Umbilical cord (tissue), 2 donors: ENCODE data around the gene SLC25A20. TPM values are rescaled to one million over a fixed set of nuclear protein-coding genes. Genes with fewer than 3 reads are reported as not detected.
"Not testable (repeated sequence)": the region's sequence is repeated elsewhere in the genome, so short reads cannot be mapped to it uniquely, and the experiment has no call there.

Source experiments
- DNase-seq: peaks from one replicate; pipeline ENCODE4 v3.0.0-alpha.2; 2015; ENCODE audit warnings: low spot score
- total RNA-seq: library from RNA; depleted of rRNA; stranded (reverse); fragments of >200 nt; gene quantifications from one replicate; pipeline ENCODE4 v1.2.3, GENCODE V29; 2014; ENCODE audit warnings: low replicate concordance; ENCODE audit not compliant: insufficient read depth

The SLC25A20 gene, protein sequence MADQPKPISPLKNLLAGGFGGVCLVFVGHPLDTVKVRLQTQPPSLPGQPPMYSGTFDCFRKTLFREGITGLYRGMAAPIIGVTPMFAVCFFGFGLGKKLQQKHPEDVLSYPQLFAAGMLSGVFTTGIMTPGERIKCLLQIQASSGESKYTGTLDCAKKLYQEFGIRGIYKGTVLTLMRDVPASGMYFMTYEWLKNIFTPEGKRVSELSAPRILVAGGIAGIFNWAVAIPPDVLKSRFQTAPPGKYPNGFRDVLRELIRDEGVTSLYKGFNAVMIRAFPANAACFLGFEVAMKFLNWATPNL
- total RNA-seq = 7.2 TPM

DNA sequence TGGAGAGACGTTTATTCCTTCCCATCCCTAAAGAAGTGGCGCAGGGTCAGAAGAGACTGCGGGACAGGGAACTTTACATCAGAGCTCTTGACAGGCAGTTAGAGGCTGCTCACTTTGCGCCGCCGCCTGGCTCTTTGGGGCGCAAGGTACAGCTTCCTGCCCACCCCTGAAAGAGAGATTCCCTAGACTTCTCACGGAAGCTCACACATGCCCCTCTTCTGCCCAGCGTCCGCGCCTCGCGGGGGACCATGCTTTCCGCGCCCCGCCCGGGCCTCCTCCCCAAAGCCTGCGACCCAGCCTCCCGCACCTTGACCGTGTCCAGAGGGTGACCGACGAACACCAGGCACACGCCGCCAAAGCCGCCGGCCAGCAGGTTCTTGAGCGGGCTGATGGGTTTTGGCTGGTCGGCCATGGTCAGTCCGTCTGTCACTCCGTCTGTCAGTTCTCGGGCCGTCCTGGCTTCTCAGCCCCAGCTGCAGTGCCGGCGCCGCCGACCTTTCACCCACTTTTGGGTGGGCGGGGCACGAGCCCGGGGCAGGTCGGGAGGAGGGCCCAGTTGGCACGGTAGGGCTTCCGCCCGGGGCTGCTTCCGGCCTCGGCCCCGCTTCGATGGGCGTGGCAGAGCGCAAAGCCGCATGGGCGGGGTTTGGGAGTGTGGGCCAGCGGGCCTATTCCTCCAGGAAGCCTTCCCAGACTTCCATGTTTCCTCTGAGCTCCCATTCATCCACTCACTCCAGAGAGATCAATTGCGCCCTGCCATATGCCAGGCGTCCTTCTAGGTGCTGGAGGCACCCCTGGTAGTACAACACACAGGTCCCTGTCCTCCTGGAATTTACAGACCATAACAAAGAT, at the start of gene SLC25A20:
Gene SLC25A20 (minus strand): TSS at position 500 of the 852 bp plus-strand sequence. CDS start 88 bp downstream, at position 412.
- DNase-seq = peak; percentile 84

DNA sequence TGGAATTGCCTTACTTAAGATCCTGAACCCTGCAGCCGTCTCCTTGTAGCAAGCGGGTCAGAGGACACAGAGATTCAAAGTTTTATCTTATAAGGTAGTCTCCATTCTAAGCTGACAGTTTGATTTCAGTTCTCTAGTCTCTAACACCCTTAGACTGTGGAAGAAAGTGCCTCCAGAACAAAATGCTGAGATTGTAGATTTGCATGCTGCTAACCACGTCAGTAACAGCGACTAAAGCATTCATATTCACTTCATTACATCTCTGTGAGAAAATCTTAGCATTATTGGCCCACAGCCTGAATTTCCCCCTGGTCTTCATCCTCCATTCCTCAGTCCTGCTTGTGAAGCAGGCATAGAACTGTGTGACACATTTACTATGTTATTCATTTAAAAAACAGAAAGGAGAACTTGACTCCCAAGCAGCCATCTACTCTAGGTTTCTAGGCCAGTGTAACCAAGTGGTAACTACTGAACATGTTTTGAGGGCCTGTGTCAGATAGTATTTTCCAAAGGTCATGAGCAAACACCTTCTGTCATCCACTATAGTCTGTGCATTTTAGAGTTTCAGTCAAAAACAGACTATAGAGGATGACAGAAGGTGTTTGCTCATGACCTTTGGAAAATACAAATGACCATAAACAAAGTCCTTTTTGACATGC, 47.3 kb upstream of the SLC25A20 start:
- no peak for DNase-seq

DNA sequence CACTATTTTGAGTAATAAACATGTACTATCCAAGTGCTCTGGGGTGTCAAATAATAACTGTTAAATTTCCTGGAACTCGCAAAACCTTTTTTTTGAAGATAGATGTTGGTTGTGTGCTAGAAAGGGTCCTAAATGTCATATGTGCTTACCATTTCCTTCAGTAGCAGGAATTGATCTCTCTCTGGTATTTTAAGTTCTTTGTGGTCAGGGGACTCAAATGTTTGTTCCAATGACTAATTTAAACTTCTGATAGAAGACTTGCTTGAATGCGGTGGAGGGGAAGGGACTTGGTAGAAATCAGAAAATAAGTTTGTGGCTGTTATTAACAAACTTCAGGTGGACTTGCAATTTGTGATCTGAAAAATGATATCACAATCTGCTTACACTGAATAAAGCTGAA, 46.8 kb upstream of the SLC25A20 start:
- no peak for DNase-seq

DNA sequence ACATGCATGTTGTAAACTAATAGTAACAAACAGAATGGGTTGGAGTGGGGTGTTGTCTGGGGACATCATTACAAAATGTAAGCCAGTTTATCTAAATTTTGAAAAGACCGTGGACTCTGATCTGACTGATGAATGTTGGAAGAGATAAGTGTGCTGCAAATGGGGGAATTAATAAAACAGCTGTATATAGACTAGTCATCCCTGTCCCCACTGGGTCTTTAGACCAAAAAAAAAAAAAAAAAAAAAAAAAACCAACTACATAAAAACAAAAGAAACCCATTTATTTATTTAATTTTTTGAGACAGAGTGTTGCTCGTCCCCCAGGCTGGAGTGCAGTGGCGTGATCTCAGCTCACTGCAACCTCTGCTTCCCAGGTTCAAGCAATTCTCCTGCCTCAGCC, 40.0 kb upstream of the SLC25A20 start:
- DNase-seq = no peak

DNA sequence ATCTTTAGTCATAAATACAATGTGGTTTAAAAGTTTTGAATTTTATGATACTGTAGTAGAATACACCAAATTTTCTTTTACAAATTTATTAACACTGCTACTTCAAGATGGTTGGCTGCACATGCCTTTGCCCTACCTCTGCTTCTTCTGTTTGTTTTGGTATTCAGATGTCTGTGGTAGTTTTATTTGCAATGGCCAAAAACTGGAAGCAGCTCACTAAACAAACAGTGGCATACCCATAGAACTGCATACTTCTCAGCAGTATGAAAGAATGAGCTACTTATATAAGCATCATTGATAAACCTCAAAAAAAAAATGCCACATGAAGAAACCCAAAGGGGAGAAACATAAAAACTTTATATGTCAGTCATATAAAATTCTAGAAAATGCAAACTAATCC, 39.5 kb upstream of the SLC25A20 start:
- DNase-seq = no peak

DNA sequence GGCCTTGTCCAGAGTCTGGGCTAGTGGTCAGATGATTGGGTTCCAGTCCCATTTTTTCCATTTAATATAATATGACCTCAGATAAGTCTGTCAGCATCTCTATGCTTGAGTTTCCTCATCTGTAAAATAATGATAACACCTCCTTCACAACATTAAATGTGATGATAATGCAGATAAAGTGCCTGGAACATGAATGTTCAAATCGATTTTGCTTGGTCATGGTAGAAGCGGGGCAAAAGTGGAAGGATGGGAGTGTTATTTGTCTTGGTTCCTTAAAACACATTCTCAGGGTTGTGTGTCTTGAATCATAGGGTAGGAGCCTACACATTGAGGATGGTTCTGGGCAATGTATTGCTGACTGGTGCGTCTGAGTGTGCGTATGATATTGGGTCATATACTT, 36.8 kb upstream of the SLC25A20 start:
- DNase-seq = no peak

DNA sequence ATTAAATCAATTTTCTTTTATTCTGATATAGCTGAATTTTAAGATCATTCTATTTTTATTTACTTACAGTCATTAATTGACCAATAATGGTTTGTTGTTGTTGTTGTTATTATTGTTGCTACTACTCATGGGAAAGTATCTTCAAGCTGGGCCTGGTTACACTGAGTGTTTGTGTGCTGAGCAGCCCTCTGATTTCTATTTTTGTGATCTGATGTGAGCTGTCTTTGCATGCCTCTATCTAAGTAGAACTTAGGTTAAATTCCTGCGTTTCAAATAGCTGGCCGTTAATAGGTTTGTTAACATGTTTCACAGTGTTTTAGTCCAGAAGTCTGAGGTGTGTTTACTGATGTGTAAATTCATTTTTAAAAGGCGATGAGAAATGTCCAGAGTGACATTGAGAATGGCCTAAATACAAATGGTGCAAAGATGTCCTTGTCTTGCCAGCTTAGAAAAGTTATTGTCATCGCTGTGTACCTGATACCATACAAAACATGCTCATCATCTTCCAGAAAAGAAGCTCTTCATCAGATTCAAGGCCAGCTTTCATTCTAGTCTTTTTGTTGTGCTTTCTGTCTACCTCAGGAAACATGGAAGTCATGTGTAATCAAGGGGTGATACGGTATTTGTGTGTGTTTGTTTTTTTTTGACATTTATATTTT, 35.8 kb upstream of the SLC25A20 start:
- DNase-seq = no peak

DNA sequence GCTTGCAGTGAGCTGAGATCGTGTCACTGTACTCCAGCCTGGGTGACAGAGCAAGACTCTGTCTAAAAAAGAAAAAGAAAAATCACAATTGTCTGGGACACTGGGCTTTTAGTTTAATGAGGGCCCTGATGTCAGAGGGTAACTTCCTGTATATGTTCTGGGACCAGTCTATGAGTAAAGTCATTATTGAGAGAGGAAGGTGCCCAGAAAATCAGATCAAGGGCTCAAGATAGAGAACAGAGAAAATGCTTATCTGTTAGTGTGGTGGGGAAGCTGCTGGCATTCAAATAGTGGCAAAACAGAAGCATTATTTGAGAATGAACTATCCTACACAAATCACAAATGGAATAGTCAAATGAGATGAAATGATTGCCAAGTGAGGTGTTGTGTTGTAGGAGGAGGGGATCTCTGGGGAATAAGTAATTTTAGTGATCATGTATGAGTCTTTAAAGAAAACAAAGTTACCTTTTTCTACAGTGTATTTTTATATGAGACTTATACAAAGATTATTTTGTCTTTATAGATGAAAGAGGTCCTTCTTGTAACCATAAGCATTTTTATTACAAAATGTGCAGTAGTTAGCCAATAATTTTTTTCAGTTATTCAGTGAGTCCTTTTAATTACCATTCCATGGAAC, 33.4 kb upstream of the SLC25A20 start:
- DNase-seq = no peak

DNA sequence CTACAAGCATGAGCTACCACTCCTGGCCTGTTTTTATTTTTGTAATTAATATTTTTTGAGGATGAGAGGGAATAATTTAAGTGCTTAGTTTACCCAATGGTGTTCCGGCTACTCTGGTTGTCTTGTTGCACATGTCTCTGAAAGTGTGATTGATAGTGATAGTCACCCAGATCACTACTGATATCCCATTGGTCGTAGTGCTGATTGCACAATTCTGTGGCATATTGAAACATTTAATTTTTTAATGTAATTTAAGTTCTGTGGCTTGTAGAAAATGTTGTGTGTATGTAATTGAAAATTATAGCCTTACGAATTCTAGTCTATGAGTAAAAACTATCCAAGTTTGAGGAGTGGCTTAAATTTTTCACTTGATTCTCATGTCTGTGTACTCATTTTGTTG, 31.9 kb upstream of the SLC25A20 start:
- DNase-seq = no peak

DNA sequence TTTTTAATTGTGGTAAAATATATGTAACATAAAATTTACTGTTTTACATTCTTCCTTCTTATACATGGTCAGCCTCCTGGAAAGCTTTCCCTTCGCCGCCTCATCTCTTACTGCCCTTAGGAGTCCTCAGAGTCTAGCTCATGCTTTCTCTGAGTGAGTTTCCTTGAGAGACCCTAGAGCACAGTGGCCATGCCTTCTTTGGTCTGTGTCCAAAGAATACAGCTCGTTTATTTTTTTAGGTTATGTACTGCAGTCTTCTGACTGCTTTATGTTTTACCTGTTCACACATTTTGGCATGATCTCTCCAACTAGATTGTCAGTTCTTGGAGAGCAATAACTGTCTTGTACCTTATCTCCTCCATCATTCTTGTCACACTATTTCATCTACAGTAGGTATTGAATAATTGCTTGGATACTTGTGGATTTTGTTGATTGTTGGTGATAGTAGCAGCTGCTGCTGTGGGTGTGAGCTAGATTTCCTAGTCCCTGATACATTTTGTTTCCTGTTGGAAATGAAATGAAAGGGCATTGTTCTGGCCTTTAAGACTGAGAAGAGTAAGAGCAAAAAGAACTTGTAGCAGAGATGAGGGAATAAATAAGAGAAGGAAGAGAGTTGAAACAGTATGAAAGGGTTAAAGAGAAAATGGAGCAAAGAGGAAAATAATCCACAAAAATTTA, 30.8 kb upstream of the SLC25A20 start:
- DNase-seq = no peak

DNA sequence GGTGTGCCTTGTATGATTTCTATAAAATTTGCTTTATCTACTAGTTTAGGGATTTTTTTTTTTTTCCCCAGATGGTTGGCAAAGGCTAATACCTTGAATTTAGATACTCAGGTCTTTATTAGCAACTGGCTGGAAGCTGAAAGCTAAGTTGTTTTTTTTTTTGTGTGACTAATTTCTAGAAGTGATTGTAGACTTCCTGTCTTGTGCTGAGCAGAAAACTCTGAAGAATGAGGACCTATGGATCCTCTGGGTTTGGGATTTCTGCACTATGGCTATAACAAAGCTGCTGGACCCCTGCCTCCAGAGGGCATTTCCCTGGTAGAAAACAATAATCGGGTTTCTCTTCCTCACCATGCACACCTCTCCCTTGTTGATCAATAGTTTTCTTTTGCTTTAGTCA, 30.0 kb upstream of the SLC25A20 start:
- no peak for DNase-seq

DNA sequence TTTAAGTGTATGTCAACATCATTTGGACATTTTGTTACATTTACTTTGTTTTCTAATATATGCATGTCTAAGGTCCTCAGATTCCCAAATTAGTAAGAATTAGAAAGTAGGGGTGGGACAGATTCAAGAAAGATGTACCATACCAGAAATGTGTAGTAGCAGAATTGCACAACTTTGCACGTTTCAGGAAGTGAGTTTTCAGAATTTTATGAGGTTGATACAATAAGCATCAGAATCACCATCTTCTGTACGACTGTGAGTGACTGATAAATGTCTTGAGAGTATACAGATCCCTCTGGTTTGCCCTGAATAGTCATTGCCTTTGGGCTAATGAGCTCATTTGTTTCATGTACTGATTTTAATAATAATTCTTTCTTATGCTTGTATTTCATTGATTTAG, 29.2 kb upstream of the SLC25A20 start:
- DNase-seq = no peak

DNA sequence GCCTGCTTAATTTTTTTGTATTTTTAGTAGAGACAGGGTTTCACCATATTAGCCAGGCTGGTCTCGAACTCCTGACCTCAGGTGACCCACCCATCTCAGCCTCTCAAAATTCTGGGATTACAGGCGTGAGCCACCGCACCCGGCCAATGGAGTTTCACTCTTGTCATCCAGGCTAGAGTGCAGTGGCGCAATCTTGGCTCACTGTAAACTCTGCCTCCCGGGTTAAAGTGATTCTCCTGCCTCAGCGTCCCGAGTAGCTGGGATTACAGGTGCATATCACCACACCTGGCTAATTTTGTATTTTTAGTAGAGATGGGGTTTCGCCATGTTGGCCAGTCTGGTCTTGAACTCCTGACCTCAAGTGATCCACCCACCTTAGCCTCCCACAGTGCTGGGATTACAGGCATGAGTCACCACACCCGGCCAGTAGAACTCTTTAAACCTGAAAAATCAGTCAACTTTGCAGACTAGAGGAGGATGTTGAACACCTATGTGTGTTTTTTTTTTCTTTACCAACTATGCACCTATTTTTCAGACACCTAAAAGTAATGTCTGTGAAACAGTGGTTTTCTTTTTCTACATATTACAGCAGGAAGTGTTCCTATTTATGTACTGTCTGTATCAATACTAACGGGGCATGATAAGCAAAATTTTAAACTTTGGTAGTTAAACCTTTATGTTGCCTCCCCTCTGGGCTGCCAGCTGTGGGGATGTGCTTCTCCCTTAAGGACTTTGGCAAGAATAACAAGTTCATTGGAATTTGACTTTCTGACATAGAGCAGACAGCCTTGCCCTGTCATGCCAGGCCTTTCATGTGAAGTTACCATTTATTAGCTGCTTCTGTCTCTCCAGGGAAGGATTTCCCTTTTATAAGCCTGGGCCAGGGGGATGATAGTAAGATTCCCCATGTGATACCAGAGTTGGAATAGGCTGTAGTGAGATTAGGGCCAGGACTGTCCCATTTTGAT, 28.0 kb upstream of the SLC25A20 start:
- DNase-seq = peak; percentile 91

DNA sequence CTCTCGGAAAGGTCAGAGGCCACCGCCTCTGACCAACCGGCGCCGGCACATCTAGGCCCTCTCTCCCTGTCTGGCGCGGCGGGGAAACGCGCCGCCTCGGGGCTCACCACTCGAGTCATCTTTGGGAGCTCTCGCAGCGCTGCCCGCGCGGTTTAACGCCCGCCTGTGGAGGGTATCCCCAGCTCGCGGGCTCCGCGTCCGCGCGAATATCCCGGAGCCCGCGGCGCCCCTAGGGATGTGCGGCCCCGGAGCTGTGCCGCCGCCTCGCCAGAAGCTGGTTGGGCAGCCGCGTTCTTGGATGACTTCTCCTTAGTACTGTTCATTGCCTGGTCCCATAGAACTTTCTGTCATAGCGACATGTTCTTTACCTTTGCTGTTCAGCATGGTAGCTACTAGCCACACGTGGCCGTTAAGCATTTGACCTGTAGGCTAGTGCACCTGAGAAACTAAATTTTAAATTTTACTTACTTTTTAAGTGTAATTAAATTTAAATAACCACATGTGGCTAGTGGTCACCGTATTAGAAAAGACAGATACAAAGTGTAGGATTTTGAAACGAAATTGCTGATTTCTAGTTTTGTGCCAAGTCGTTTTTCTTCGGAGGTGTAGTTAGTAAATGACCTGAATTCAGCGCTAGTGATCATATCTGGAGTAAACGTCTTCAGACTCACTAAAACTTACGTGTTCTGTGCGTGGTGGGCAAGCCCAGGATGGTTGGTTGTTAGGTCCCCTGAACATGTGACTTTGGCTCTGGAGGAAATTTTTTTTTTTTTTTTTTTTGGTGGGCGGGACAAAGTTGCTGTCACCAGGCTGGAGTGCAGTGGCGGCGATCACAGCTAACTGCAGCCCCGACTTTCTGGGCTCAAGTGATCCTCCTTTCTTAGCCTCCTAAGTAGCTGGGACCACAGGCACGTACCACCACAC, 20.8 kb upstream of the SLC25A20 start:
- peak; percentile 57 for DNase-seq

DNA sequence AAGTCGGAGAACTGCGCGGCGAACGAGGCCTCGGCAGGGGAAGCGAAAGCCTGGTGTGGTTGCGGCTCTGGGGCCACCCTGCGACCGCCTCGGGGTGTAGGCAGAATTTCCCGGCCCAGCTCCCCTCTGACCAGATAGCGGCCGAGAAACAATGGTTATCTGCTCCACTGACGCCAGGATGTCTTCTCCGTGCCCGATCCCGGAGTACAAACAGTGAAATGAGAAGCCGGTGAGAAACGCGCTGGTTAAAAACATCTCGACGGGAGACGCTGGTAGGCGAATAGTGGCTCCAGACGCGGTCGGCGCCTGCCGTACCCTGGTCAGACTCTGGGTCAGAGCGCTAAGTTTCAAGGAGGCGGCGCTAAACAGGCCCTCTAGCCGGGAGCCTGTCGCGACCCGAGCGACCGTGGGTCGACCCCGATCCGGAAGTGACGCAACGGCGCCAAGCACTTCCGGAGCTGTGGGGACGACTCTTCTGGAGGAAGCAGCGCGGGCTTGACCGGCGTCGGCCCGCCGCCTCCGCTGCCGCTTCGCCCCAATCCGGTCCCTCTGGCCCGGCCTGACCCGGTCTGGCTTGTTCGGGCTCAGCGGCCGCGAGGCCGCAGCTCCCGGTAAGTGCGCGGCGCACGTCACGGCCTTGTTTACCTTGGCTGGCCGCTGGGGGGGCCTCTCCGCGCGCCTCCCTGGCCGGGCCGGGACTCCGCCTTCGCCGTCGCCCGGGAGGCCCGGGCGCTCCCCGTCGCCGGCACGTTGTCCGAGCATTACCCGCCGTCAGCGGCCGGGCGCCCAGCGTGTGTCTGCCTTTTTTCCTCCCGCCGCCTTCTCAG, 19.9 kb upstream of the SLC25A20 start, which contains the start of gene ARIH2:
Gene ARIH2 (plus strand): TSS at position 455 of the 827 bp plus-strand sequence. CDS start 8,717 bp downstream, outside the sequence.
- DNase-seq = peak; percentile 97

DNA sequence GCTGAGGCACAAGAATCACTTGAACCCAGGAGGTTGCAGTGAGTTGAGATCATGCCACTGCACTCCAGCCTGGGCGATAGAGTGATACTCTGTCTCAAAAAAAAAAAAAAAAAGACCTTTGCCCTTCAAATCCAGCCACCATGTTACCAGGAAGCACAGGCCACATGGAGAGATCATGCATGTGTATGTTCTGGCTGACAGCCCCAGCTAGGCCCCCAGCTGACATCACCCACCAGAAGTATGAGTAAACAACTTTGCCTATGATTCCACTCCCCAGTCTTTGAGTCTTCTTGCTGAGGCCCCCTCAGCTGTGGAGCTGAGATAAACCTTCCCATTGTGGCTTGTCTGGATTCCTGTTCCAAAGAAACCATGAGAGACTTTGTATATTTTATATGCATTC, 16.6 kb upstream of the SLC25A20 start:
- DNase-seq = no peak

DNA sequence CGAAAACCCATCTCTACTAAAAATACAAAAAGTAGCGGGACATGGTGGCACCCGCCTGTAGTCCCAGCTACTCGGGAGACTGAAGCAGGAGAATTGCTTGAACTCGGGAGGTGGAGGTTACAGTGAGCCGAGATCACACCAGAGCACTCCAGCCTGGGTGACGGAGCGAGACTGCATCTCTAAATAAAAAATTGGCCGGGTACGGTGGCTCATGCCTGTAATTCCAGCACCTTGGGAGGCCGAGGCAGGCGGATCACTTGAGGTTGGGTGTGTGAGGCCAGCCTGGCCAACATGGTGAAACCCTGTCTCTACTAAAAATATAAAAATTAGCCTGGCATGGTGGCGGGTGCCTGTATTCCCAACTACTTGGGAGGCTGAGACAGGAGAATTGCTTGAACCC, 8.3 kb upstream of the SLC25A20 start:
- DNase-seq = not testable (repeated sequence)
